ENCODE data around the gene MAD1L1. TPM values are rescaled to one million over a fixed set of nuclear protein-coding genes. Genes with fewer than 3 reads are reported as not detected.

The MAD1L1 gene
- total and polyA plus RNA-seq, 2 donors (not counting 3 experiments of a cell fraction or from before 2014, with no cell fraction given) = 34.1 to 42.3 TPM

DNA sequence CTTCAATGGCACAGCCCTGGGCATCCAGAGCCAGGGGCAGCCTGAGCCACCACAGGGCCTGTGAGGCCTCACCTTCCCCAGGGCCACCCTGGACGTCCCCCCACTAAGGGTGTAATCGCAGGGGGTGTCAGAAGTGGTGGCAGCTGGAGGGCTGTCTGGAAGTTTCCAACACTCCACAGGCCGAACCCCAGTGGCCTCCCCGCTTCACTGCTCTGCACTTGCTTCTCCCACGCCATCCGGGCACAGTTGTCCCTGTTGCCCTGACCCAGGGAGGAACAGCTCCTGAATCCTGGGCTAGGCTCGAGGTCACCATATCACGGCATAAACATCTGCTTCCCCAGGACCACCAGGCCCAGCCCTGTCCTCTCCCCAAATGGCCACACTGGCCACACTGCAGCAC is 276.6 kb downstream of the MAD1L1 start:
- Histone ChIP-seq H3K79me2 (ENCODE audit: control insufficient read depth, insufficient read depth, low read length) (no peaks in the 10 kb centered on the region), H3K9ac (replicated peaks; ENCODE audit: extremely low read depth, insufficient read depth, low read length) (no peak overlapping the region), H3K4me3 (replicated peaks in 1 of 3; ENCODE audit: insufficient read depth in 1 of 3, low read depth in 1 of 3, low read length in 3 of 3) (no peak overlapping the region), H4K20me1 (replicated peaks; ENCODE audit: control insufficient read depth, extremely low read depth, insufficient read depth, low read length) (no peaks in the 10 kb centered on the region), H3K36me3 (ENCODE audit: control insufficient read depth in 2 of 2, extremely low read depth in 1 of 2, insufficient read depth in 2 of 2, low read length in 2 of 2) (peaks cover 0 to 3% of the 10 kb centered on the region in 2 experiments), H3K27me3 (ENCODE audit: control insufficient read depth in 2 of 2, insufficient read depth in 2 of 2, low read length in 2 of 2) (no peaks in the 10 kb centered on the region), H3K4me2 (ENCODE audit: insufficient read depth, low read length) (no peak overlapping the region), H3K9me1 (replicated peaks; ENCODE audit: control insufficient read depth, extremely low read depth, insufficient read depth, low read length) (no peaks in the 10 kb centered on the region), H3K4me1 (ENCODE audit: control insufficient read depth, extremely low read depth, insufficient read depth, low read length) (no peaks in the 10 kb centered on the region), H3K9me3 (replicated peaks; ENCODE audit: control insufficient read depth, insufficient read depth, low read length) (no peaks in the 10 kb centered on the region), H2AFZ (ENCODE audit: low read depth, low read length) (no peak overlapping the region), H3K27ac (ENCODE audit: insufficient read depth, low read depth, low read length) (no peak overlapping the region)
- ChIA-PET CTCF (no interaction called here), POLR2A (no interaction called here)
- BruUV-seq (replicated peaks) = no TSS peak
- FAIRE-seq (no peak), DNase-seq (ENCODE audit: low read depth, low spot score) (no peak)
- dilution Hi-C loops (cut with MboI; ENCODE audit: extremely low pct_ligation_motif_present, low sequenced_read_pairs) = no loop called here
- TF ChIP-seq, protein P1, sequence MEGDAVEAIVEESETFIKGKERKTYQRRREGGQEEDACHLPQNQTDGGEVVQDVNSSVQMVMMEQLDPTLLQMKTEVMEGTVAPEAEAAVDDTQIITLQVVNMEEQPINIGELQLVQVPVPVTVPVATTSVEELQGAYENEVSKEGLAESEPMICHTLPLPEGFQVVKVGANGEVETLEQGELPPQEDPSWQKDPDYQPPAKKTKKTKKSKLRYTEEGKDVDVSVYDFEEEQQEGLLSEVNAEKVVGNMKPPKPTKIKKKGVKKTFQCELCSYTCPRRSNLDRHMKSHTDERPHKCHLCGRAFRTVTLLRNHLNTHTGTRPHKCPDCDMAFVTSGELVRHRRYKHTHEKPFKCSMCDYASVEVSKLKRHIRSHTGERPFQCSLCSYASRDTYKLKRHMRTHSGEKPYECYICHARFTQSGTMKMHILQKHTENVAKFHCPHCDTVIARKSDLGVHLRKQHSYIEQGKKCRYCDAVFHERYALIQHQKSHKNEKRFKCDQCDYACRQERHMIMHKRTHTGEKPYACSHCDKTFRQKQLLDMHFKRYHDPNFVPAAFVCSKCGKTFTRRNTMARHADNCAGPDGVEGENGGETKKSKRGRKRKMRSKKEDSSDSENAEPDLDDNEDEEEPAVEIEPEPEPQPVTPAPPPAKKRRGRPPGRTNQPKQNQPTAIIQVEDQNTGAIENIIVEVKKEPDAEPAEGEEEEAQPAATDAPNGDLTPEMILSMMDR (IDR thresholded peaks at IDR 0.05; ENCODE audit: extremely low read depth in 1 of 2, insufficient read depth in 1 of 2, low read depth in 1 of 2, low read length in 2 of 2) = no peak
- TF ChIP-seq POLR2AphosphoS5 (IDR thresholded peaks at IDR 0.05; ENCODE audit: insufficient read depth, low read depth, low read length) (no peak), GATA2 (IDR thresholded peaks at IDR 0.05; ENCODE audit: insufficient read depth, insufficient read length, low read depth, low read length) (no peak), FOS (IDR thresholded peaks at IDR 0.05; ENCODE audit: borderline replicate concordance, insufficient read depth, low read length) (no peak), MYC (IDR thresholded peaks at IDR 0.05; ENCODE audit: low read depth, low read length) (no peak), JUN (IDR thresholded peaks at IDR 0.05; ENCODE audit: borderline replicate concordance, insufficient read depth, insufficient read length, low read depth) (no peak), POLR2A (IDR thresholded peaks at IDR 0.05; ENCODE audit: low read depth, low read length) (no peak), EZH2 (IDR thresholded peaks at IDR 0.05; ENCODE audit: borderline replicate concordance, low read depth, low read length, severe bottlenecking) (no peak)
- TF ChIP-seq, protein P2, sequence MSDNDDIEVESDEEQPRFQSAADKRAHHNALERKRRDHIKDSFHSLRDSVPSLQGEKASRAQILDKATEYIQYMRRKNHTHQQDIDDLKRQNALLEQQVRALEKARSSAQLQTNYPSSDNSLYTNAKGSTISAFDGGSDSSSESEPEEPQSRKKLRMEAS (IDR thresholded peaks at IDR 0.05; ENCODE audit: insufficient read depth, insufficient read length) = no peak
- intact Hi-C loops (cut with micrococcal nuclease) = no loop called here
